Measurements from ENCODE around the gene ZDHHC14. TPM values are rescaled to one million over a fixed set of nuclear protein-coding genes. Genes with fewer than 3 reads are reported as not detected.

The ZDHHC14 gene
- total and polyA plus RNA-seq, 2 of the 8 experiments (the other 6 are each of a cell fraction or from before 2014, with no cell fraction given) = 2.9 to 5.3 TPM

DNA sequence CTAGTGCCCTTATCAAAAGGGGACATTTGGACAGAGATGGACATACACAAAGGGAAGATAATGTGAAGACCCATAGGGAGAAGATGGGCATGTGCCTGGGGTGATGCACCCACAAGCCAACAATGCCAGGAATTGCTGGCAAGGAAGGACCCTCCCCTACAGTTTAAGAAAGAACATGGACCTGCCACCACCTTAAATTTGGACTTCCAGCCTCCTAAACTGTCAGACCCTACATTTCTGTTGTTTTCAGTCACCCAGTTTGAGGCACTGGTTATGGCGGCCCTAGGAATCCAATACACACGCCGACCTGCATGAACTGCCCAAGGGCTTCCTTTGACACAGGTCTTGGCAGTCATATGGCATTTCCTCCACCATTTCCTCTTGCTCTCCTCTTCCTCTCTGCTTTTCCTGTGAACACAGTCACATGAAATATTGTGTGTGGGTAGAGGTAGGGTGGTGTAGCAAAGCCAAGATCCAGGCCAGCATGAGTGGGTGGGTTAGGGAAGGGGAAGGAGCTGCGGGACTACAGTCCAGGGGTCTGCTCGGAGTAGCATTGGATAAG lies 115.6 kb downstream of the ZDHHC14 start (continued):
- no peak for TF ChIP-seq NRF1 (IDR thresholded peaks at IDR 0.05; ENCODE audit: low read depth, low read length)
